Endothelial cell of umbilical vein (primary cell): Measurements from ENCODE around the gene SPOCD1. TPM values are rescaled to one million over a fixed set of nuclear protein-coding genes. Genes with fewer than 3 reads are reported as not detected.

Source experiments
- BruUV-seq: library from RNA; stranded (reverse); fragments of 400-500 nt; replicated peaks from 2 replicates; lab custom pipeline; 2021; lab: Mats Ljungman, UMichigan
- CTCF ChIA-PET: fragments of 300-600, 350-600 bp; sonication (Branson Sonifier 250); formaldehyde crosslinking; loops from one replicate; lab custom pipeline; 2021; ENCODE audit warnings: antibody characterized with exemption, inconsistent platforms; lab: Charles Lee
- POLR2A ChIA-PET: fragments of 300-600, 350-600 bp; sonication (Branson Sonifier 250); formaldehyde crosslinking; loops from one replicate; lab custom pipeline; 2021; ENCODE audit warnings: antibody characterized with exemption, inconsistent platforms; lab: Charles Lee
- DNase-seq: peaks from one replicate; pipeline ENCODE4 v3.0.0-alpha.2; 2011; ENCODE audit warnings: low read depth, low spot score
- FAIRE-seq: peaks from 2 replicates; lab custom pipeline; 2011; peaks lifted over from hg19 to GRCh38; lab: Jason Lieb, UNC
- H2AFZ ChIP-seq: 2 replicates; pipeline ENCODE4 v1.6.0; 2012; ENCODE audit warnings: low read depth, low read length, control low read depth, inconsistent platforms
- H3K27ac ChIP-seq: 2 replicates; pipeline ENCODE4 v1.5.1; 2011; ENCODE audit warnings: low read depth, mild to moderate bottlenecking, control low read depth, low read length, moderate library complexity; ENCODE audit not compliant: insufficient read depth
- H3K27me3 ChIP-seq, 2 experiments: 2 replicates each; pipeline versions ENCODE4 v1.6.0 to v1.6.1; 2011; ENCODE audit warnings: low read length in 2 of 2, mixed read lengths in 1 of 2; ENCODE audit not compliant: control insufficient read depth in 2 of 2, insufficient read depth in 2 of 2
- H3K36me3 ChIP-seq, 2 experiments: 2 replicates in 1 of 2; 3 replicates in 1 of 2; pipeline ENCODE4 v1.5.1; 2011; ENCODE audit warnings: low read length in 2 of 2, mild to moderate bottlenecking in 1 of 2, moderate library complexity in 1 of 2; ENCODE audit not compliant: control insufficient read depth in 2 of 2, insufficient read depth in 2 of 2; ENCODE audit errors: extremely low read depth in 1 of 2
- H3K4me1 ChIP-seq: 3 replicates; pipeline ENCODE4 v1.5.1; 2011; ENCODE audit warnings: mild to moderate bottlenecking, low read length; ENCODE audit not compliant: control insufficient read depth, insufficient read depth; ENCODE audit errors: extremely low read depth
- H3K4me2 ChIP-seq: 2 replicates; pipeline ENCODE4 v1.6.1; 2011; ENCODE audit warnings: low read length, control low read depth, mixed read lengths; ENCODE audit not compliant: insufficient read depth
- H3K4me3 ChIP-seq, 3 experiments: fragments of 200-600 bp in 1 of 3; sonication (generic), shearing (Covaris generic) in 1 of 3; replicated peaks in 1 of 3; 2 replicates each; pipeline ENCODE4 v1.5.1; 2011 to 2016; ENCODE audit warnings: control low read depth in 3 of 3, low read length in 3 of 3, mild to moderate bottlenecking in 2 of 3, inconsistent platforms in 1 of 3, low read depth in 1 of 3, moderate library complexity in 1 of 3; ENCODE audit not compliant: insufficient read depth in 1 of 3
- H3K79me2 ChIP-seq: 2 replicates; pipeline ENCODE4 v1.6.0; 2012; ENCODE audit warnings: low read length, inconsistent platforms; ENCODE audit not compliant: control insufficient read depth, insufficient read depth
- H3K9ac ChIP-seq: replicated peaks from 2 replicates; pipeline ENCODE3; 2011; ENCODE audit warnings: low read length, control low read depth; ENCODE audit not compliant: insufficient read depth; ENCODE audit errors: extremely low read depth
- H3K9me1 ChIP-seq: replicated peaks from 3 replicates; pipeline ENCODE4 v1.6.0; 2011; ENCODE audit warnings: mild to moderate bottlenecking, low read length; ENCODE audit not compliant: control insufficient read depth, insufficient read depth; ENCODE audit errors: extremely low read depth
- H3K9me3 ChIP-seq: replicated peaks from 2 replicates; pipeline ENCODE4 v1.5.1; 2012; ENCODE audit warnings: low read length, inconsistent platforms; ENCODE audit not compliant: control insufficient read depth, insufficient read depth
- H4K20me1 ChIP-seq: replicated peaks from 2 replicates; pipeline ENCODE3; 2011; ENCODE audit warnings: mild to moderate bottlenecking, low read length; ENCODE audit not compliant: control insufficient read depth, insufficient read depth; ENCODE audit errors: extremely low read depth
- EZH2 ChIP-seq: IDR thresholded peaks from 2 replicates; pipeline ENCODE4 v1.6.1; 2012; ENCODE audit warnings: borderline replicate concordance, low read depth, mild to moderate bottlenecking, moderate library complexity, low read length, inconsistent platforms; ENCODE audit not compliant: severe bottlenecking
- FOS ChIP-seq: IDR thresholded peaks from 2 replicates; pipeline ENCODE4 v1.6.1; 2011; ENCODE audit warnings: mild to moderate bottlenecking, low read length, moderate library complexity, borderline replicate concordance; ENCODE audit not compliant: insufficient read depth
- GATA2 ChIP-seq: IDR thresholded peaks from 2 replicates; pipeline ENCODE4 v1.7.0; 2011; ENCODE audit warnings: low read depth, mild to moderate bottlenecking, moderate library complexity, mixed read lengths, low read length; ENCODE audit not compliant: insufficient read length, insufficient read depth
- JUN ChIP-seq: IDR thresholded peaks from 2 replicates; pipeline ENCODE4 v1.6.1; 2011; ENCODE audit warnings: borderline replicate concordance, low read depth; ENCODE audit not compliant: insufficient read length, insufficient read depth
- MYC ChIP-seq: IDR thresholded peaks from one replicate; pipeline ENCODE4 v1.6.1; 2011; ENCODE audit warnings: mild to moderate bottlenecking, low read depth, low read length
- POLR2A ChIP-seq: IDR thresholded peaks from 2 replicates; pipeline ENCODE4 v1.6.1; 2012; ENCODE audit warnings: low read depth, mild to moderate bottlenecking, control low read depth, low read length
- POLR2AphosphoS5 ChIP-seq: IDR thresholded peaks from 2 replicates; pipeline ENCODE4 v1.6.1; 2012; ENCODE audit warnings: low read depth, mild to moderate bottlenecking, control low read depth, low read length, moderate library complexity; ENCODE audit not compliant: insufficient read depth
- dilution Hi-C: fragments of 300-500 bp; cut with MboI; formaldehyde crosslinking; loops from one replicate; pipeline ENCODE4 v1.15.0; 2019; ENCODE audit warnings: low sequenced_read_pairs; ENCODE audit not compliant: extremely low pct_ligation_motif_present
- intact Hi-C: fragments of 100-400 bp; cut with micrococcal nuclease; formaldehyde crosslinking; loops from one replicate; pipeline ENCODE4 v1.10.0; 2022
- polyA plus RNA-seq, 4 experiments: library from polyadenylated mRNA; depleted of rRNA in 3 of 4; stranded (reverse) in 3 of 4; unstranded in 1 of 4; fragments of >200 nt; gene quantifications; 2 replicates each; pipeline versions ENCODE4 v1.2.1 to v1.2.3, GENCODE V29; 2011 to 2012; ENCODE audit warnings: missing spikeins in 1 of 4
- total RNA-seq: library from RNA; stranded (reverse); gene quantifications from 2 replicates; pipeline ENCODE4 v1.2.3, GENCODE V29; 2021
- TF ChIP-seq, protein P1 (sequence below): IDR thresholded peaks from 2 replicates; pipeline ENCODE4 v1.6.1; 2011; ENCODE audit not compliant: insufficient read depth, insufficient read length
- TF ChIP-seq, protein P2 (sequence below), 2 donors: IDR thresholded peaks; 1 replicate in 1 of 2; 2 replicates in 1 of 2; pipeline ENCODE4 v1.5.1; 2011; ENCODE audit warnings: low read length in 2 of 2, mild to moderate bottlenecking in 2 of 2, moderate library complexity in 2 of 2, control low read depth in 1 of 2, inconsistent platforms in 1 of 2, low read depth in 1 of 2; ENCODE audit not compliant: insufficient read depth in 1 of 2; ENCODE audit errors: extremely low read depth in 1 of 2

SPOCD1 gene
- total and polyA plus RNA-seq, 2 donors (not counting 3 experiments of a cell fraction or from before 2014, with no cell fraction given), result 0.27 to 33.0 TPM

DNA sequence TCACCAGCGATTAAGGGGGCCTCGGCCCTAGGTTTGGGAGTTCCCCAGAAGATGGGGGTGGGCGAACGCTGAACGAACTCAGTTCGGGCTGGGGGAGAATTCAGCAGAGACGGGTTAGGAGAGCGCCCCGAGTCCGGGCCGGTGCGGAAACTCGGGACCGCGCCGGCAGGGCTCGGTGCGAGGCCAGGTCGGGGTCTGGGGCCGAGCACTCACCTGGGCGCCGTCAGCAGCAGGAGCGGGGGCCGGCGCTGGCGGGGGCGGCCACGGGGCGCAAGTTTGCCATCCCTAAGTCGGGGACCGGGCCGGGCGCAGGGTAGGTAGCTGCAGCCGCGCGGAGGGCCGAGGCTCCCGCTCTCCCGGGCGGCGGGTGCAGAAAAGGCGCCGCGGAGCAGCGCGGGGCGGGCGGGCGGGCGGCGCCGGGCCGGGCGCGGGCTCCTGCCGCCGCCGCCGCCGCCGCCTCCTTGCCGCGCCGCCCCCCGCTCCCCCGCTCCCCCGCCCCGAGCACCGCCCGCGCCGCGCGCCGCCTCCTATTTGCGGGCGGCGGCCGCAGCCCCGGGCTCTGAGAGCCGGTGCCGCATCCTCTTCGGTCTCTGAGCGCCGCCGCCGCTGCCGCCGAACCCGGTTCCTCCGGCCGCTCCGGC, 52.0 kb downstream of the SPOCD1 start:
- no peak overlapping the region for H3K9ac ChIP-seq
- H3K9me1 ChIP-seq, result no peaks in the 10 kb centered on the region
- H3K4me2 ChIP-seq, result peak overlapping the region; percentile 54
- H4K20me1 ChIP-seq, result no peaks in the 10 kb centered on the region
- H3K79me2 ChIP-seq, result no peaks in the 10 kb centered on the region
- intact Hi-C loops (no loop called here), dilution Hi-C loops (no loop called here)
- peak overlapping the region; percentile 49 for H2AFZ ChIP-seq
- no peak overlapping the region for H3K27ac ChIP-seq
- H3K36me3 ChIP-seq, result no peaks in the 10 kb centered on the region
- peaks cover 3 to 5% of the 10 kb centered on the region in 2 experiments for H3K27me3 ChIP-seq
- ChIA-PET CTCF (interaction anchor here (0.8 to 8.5 kb wide), 9 partner anchors 18 to 300 kb away, joined by 3 to 102 read pairs (median 4); partner anchors contain the start of gene PTP4A2), POLR2A (no interaction called here)
- FAIRE-seq (no peak), DNase-seq (no peak)
- BruUV-seq, result no TSS peak
- peak overlapping the region in 2 of 3 experiments; percentile 42 for H3K4me3 ChIP-seq
- no peaks in the 10 kb centered on the region for H3K9me3 ChIP-seq
- TF ChIP-seq, protein P1, sequence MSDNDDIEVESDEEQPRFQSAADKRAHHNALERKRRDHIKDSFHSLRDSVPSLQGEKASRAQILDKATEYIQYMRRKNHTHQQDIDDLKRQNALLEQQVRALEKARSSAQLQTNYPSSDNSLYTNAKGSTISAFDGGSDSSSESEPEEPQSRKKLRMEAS, result no peak
- TF ChIP-seq FOS (no peak), GATA2 (no peak), MYC (no peak), POLR2A (no peak), EZH2 (no peak), POLR2AphosphoS5 (no peak), JUN (no peak)
- TF ChIP-seq, protein P2, sequence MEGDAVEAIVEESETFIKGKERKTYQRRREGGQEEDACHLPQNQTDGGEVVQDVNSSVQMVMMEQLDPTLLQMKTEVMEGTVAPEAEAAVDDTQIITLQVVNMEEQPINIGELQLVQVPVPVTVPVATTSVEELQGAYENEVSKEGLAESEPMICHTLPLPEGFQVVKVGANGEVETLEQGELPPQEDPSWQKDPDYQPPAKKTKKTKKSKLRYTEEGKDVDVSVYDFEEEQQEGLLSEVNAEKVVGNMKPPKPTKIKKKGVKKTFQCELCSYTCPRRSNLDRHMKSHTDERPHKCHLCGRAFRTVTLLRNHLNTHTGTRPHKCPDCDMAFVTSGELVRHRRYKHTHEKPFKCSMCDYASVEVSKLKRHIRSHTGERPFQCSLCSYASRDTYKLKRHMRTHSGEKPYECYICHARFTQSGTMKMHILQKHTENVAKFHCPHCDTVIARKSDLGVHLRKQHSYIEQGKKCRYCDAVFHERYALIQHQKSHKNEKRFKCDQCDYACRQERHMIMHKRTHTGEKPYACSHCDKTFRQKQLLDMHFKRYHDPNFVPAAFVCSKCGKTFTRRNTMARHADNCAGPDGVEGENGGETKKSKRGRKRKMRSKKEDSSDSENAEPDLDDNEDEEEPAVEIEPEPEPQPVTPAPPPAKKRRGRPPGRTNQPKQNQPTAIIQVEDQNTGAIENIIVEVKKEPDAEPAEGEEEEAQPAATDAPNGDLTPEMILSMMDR (IDR thresholded peaks at IDR 0.05; ENCODE audit: extremely low read depth in 1 of 2, insufficient read depth in 1 of 2, low read depth in 1 of 2, low read length in 2 of 2), result no peak
- H3K4me1 ChIP-seq, result peaks cover 26% of the 10 kb centered on the region
